Measurements from ENCODE around the gene CDH11.

The CDH11 gene, protein sequence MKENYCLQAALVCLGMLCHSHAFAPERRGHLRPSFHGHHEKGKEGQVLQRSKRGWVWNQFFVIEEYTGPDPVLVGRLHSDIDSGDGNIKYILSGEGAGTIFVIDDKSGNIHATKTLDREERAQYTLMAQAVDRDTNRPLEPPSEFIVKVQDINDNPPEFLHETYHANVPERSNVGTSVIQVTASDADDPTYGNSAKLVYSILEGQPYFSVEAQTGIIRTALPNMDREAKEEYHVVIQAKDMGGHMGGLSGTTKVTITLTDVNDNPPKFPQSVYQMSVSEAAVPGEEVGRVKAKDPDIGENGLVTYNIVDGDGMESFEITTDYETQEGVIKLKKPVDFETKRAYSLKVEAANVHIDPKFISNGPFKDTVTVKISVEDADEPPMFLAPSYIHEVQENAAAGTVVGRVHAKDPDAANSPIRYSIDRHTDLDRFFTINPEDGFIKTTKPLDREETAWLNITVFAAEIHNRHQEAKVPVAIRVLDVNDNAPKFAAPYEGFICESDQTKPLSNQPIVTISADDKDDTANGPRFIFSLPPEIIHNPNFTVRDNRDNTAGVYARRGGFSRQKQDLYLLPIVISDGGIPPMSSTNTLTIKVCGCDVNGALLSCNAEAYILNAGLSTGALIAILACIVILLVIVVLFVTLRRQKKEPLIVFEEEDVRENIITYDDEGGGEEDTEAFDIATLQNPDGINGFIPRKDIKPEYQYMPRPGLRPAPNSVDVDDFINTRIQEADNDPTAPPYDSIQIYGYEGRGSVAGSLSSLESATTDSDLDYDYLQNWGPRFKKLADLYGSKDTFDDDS

DNA sequence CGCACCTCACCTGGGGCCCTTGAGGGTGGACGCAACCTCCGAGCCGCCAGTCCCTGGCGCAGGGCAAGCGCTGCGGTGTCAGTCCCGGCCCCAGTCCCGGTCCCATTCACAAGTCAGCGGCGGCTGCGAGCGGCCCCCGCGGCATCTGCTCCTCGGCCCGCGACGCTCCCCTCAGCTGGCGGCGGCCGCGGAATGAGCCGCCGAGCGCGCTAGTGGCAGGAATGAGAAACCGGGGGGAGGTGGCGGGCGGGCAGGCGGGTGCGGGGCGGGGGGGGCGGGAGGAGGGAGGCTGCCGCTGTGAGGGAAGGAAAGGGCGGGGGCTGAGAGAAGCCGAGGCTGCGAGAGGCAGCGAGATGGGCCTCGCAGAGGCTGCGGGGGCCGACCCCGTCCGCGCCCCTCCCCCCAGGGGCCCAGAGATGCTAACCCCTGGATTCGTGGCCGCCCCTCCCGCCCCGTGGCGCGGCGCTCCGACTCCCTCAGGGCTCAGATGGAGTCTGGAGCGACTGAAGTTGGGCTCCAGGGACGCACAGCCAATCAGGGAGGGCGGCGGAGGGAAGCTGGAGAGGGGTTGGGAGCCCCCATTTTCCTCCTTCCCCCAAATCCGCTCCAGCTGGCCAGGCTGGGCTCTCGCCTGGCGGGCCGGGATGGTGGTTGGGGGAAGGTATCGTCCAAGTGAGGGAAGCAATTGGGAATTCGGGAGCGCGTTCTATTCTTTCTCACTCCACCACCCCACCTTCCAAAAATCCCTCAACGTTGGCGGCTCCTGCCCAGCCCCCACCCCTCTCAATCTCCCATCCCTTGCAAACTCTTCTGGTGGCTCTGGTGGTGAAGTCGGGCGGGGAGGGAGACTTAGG, at the start of gene CDH11:
Gene CDH11 (minus strand): TSS at position 194 of the 854 bp plus-strand sequence. CDS start 117,194 bp downstream, outside the sequence.
- TF ChIP-seq, protein P1, sequence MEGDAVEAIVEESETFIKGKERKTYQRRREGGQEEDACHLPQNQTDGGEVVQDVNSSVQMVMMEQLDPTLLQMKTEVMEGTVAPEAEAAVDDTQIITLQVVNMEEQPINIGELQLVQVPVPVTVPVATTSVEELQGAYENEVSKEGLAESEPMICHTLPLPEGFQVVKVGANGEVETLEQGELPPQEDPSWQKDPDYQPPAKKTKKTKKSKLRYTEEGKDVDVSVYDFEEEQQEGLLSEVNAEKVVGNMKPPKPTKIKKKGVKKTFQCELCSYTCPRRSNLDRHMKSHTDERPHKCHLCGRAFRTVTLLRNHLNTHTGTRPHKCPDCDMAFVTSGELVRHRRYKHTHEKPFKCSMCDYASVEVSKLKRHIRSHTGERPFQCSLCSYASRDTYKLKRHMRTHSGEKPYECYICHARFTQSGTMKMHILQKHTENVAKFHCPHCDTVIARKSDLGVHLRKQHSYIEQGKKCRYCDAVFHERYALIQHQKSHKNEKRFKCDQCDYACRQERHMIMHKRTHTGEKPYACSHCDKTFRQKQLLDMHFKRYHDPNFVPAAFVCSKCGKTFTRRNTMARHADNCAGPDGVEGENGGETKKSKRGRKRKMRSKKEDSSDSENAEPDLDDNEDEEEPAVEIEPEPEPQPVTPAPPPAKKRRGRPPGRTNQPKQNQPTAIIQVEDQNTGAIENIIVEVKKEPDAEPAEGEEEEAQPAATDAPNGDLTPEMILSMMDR (IDR thresholded peaks at IDR 0.05; ENCODE audit: control insufficient read depth, insufficient read depth, low read depth, low read length, missing control alignments), result peak; percentile 53
- DNase-seq (ENCODE audit: low read depth), result peak; percentile 70
- H3K4me3 ChIP-seq (ENCODE audit: control insufficient read depth, low read depth, low read length), result peak within 1 kb of the TSS; percentile 97

DNA sequence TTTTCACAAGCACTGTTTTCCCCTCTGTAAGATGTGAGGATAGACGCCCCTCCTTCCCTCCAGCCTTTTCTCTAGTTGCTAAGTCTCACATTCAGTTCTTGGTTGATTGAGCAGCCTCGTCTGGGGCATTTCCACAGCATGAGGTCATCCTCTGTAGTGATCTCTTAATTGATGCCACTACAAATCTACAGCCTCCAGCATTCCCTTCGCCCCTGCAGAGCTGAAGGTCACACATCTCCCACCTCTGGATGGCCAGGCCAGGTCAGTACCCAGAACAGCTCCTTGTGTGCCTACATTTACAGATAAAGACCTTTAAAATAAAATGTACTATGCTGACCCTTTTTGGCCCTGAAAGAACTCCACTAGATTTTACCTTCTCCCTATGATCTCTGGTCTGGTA, 32.5 kb upstream of the CDH11 start:
- no peak overlapping the region for H3K4me3 ChIP-seq (ENCODE audit: control insufficient read depth, low read depth, low read length)
- TF ChIP-seq, protein P1 (IDR thresholded peaks at IDR 0.05; ENCODE audit: control insufficient read depth, insufficient read depth, low read depth, low read length, missing control alignments), result no peak
- no peak for DNase-seq (ENCODE audit: low read depth)

DNA sequence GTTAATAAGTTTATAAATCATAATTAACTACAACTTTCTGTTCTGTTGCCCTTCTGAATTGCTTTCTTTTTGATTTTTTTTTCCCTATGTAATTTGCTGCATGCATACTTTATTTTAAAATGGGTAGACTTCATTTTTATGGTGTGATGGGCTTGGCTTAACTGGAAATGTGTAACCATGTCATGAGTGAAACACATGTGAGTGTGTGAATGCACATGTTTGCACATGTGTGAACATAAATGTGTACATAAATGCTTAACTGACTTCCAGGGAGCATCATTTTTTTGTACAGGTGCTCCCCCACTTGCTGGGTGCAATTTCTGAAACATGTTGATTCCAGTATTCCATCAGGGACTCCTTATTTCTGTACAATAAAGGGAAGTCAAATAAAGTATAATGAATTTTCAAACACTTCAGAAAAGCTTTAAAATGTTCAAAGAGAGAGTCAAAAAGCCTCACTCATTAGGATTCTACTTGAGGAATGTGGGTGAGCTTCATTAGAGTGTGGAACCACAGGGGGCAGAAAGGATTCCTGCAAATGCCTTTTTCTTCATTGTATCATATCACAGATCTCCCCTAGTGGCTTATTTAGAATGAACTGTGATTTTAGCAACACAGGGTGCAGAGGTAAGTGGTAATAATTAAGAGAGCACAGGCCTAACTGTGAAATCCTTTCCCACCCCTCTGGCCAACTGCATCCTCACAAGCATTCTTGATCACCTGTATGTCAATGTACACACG, 31.7 kb upstream of the CDH11 start:
- DNase-seq (ENCODE audit: low read depth), result no peak
- no peak overlapping the region for H3K4me3 ChIP-seq (ENCODE audit: control insufficient read depth, low read depth, low read length)
- TF ChIP-seq, protein P1 (IDR thresholded peaks at IDR 0.05; ENCODE audit: control insufficient read depth, insufficient read depth, low read depth, low read length, missing control alignments), result no peak

DNA sequence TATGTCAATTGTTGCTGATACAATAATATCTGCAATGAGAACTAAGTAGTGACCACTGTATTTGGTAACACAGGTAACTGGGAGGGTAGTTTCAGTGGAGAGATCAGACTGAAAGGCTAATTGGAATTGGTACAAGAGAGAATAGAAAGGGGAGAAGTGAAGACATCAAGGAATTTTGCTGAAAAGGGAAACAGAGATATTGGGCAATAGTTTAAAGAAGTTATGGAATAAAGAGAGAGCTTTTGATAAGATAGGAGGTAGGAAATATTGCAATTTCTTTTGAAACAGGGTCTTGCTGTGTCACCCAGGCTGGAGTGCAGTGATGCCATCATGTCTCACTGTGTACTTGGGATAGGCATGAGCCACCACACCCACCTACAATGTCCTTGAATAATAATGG, 26.9 kb upstream of the CDH11 start:
- TF ChIP-seq, protein P1 (IDR thresholded peaks at IDR 0.05; ENCODE audit: control insufficient read depth, insufficient read depth, low read depth, low read length, missing control alignments), result no peak
- DNase-seq (ENCODE audit: low read depth), result no peak
- H3K4me3 ChIP-seq (ENCODE audit: control insufficient read depth, low read depth, low read length), result no peak overlapping the region

DNA sequence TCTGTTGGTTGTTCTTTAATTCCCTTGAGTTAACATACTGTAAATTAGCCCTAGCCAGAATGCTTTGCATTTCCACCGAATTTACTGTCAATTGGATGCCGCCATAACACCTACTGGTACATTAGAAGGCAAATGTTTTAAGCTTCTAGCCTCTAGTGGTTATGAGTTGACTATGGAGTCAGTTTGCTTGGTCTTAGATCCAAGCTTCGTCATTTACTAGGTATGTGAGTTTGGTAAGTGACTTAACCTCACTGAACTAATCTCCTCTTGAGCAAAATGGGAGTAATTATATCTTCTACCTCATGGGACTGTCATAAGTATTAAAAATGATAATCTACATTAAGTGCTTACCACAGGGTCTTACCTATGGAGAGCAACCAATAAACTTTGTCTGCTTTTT, 20.4 kb upstream of the CDH11 start:
- no peak overlapping the region for H3K4me3 ChIP-seq (ENCODE audit: control insufficient read depth, low read depth, low read length)
- no peak for DNase-seq (ENCODE audit: low read depth)
- TF ChIP-seq, protein P1 (IDR thresholded peaks at IDR 0.05; ENCODE audit: control insufficient read depth, insufficient read depth, low read depth, low read length, missing control alignments), result no peak

Measured in AG09309 (cell line).